ENCODE measurements around the gene CA9.
A peak's percentile ranks its signal among the peaks of the same experiment; 100 is the strongest.

The CA9 gene

GRCh38 chr9:35691757-35692301 is 18.1 kb downstream of the CA9 start:
- no peak for DNase-seq
- no peak for ATAC-seq

DNA sequence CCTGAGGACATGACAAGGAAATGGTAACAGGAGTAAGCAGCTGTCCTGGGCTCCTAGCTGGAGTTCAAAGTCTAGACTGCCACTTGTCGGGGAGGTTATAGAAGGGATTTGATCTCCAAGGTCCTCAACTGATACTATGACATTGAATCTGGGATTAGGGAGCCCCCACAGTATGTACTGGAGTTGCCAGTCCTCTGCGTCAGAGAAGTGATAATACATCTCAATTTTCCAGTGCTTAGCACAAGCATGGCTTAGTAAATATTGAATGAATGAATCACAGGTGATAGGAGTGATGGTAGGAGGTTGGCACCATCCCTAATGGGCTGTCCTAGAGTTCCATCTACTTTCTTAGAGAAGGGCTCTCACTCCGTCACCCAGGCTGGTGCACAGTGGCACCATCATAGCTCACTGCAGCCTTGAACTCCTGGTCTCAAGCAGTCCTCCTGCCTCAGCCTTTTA is 22.2 kb downstream of the CA9 start:
- DNase-seq (no peak), ATAC-seq (no peak)

DNA sequence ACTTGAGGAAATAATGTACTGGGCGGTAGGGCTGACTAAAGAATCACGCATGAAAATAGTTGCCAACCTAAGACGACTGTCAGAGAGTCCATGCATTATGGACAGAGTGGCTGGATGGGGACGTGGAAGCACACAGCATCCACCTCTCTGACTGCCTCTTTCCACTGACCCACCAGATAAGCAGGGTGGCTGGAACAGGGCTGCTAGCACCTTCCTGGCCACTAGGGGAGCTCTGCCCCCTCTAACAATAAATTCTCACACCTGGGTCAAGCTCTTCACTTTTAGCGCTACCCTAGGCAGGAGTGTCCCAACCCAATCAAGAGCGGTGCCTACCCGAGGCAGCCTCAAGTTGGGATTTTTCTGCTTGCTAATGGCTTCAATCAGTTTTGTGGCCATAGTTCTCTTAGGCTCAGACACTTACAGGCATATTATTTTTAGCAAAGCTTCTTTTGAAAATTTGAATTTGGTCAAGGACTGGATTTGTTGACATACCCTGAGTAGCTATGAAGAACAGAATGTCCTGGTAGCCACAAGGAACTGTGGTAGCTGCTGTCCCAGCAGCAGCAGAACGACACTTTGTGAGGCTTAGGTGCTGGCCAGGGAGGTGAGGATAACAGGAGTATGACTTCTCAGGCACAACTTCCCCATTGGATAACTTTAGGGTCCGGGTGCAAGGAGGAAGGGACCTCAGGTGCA is 22.9 kb downstream of the CA9 start:
- DNase-seq = peak; percentile 70

GRCh38 chr9:35697486-35697885 is 23.8 kb downstream of the CA9 start:
- DNase-seq (no peak), ATAC-seq (no peak)

More for the DNA sequence above, 22.9 kb downstream of the CA9 start:
- peak; percentile 86 for ATAC-seq

GRCh38 chr9:35698231-35698630 is 24.5 kb downstream of the CA9 start:
- ATAC-seq (no peak), DNase-seq (no peak)

DNA sequence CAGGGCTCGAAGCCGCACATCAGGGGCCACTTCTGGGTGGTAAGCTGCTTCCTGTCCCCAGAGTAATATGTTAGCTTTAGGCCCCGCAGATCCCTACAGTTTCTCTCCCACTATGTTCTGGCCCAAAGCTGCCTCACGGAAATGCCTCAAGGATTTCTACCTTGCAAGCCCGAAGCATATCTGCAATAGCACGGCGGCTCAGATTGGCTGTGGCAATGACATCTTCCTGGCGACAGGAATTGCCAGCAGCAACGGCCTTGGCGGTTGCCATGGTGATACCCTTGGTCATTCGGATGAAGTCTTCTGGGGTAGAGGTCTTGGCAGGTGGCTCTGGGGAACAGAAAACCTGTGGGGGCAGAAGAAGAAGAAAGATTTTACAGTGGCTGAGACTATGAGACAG is 26.3 kb downstream of the CA9 start:
- no peak for ATAC-seq
- no peak for DNase-seq

- no peak for DNase-seq
- no peak for ATAC-seq
Measured at GRCh38 chr9:35700942-35701341, 27.2 kb downstream of the CA9 start.

DNA sequence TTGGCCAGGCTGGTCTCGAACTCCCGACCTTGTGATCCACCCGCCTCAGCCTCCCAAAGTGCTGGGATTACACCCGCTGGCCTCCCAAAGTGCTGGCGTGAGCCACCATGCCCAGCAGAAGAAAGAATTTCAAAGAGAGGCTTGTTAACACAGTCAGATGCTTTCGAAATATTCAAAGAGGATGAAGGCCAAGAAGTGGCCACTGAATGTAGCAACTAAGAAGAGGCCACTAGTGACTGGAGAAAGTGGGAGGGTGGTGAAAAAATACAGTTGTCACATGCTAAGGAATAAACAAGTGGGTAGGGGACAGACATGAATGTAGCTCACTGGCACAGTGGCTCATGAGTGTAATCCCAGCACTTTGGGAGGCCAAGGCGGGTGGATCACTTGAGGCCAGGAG is 29.0 kb downstream of the CA9 start:
- no peak for DNase-seq
- no peak for ATAC-seq

DNA sequence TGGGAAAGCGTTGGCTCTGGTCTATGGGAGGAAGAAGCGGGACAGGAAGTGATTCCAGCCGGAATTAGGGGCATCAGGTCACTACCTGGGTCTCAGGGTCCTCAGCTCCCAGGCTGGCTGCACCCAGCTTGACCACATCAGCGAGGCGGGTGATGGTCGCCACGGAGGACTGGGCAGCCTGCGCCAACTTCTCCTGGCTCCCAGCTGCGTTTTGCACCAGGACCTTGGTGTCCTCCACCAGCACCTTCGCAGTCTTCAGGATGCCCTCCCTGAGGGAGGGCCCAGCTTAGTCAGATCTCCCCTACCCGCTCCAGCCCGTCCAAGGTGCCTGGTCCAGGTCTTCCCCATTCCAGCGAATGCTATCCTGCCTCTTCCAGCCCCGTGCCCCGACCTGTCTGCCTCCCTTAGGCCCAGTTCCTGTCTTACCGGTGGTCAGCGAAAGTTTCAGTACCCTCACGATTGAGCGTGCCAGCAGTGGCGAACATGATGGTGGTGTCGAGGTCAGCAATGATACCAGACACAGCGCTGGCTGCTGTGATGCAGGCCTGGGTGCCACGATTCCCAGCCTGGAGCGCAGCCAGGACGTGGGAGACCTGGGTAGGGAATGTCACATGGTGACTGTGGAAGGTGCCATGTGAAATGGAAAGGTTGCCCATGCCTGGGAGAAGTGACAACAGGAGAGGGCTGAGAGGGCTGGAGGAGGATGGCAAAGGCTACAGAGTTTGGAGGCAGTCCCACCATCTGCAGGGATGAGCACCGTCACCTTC is 30.4 kb downstream of the CA9 start:
- ATAC-seq (no peak), DNase-seq (no peak)

- DNase-seq (no peak), ATAC-seq (no peak)
Measured at GRCh38 chr9:35705372-35705771, 31.6 kb downstream of the CA9 start.

- DNase-seq = no peak
- no peak for ATAC-seq
Measured at GRCh38 chr9:35705836-35706430, 32.2 kb downstream of the CA9 start.

GRCh38 chr9:35706951-35707350 is 33.2 kb downstream of the CA9 start:
- no peak for ATAC-seq
- no peak for DNase-seq

- DNase-seq (no peak), ATAC-seq (no peak)
Measured at GRCh38 chr9:35708146-35708545, 34.4 kb downstream of the CA9 start.

- DNase-seq (no peak), ATAC-seq (no peak)
Measured at GRCh38 chr9:35710818-35711500, 37.2 kb downstream of the CA9 start.

DNA sequence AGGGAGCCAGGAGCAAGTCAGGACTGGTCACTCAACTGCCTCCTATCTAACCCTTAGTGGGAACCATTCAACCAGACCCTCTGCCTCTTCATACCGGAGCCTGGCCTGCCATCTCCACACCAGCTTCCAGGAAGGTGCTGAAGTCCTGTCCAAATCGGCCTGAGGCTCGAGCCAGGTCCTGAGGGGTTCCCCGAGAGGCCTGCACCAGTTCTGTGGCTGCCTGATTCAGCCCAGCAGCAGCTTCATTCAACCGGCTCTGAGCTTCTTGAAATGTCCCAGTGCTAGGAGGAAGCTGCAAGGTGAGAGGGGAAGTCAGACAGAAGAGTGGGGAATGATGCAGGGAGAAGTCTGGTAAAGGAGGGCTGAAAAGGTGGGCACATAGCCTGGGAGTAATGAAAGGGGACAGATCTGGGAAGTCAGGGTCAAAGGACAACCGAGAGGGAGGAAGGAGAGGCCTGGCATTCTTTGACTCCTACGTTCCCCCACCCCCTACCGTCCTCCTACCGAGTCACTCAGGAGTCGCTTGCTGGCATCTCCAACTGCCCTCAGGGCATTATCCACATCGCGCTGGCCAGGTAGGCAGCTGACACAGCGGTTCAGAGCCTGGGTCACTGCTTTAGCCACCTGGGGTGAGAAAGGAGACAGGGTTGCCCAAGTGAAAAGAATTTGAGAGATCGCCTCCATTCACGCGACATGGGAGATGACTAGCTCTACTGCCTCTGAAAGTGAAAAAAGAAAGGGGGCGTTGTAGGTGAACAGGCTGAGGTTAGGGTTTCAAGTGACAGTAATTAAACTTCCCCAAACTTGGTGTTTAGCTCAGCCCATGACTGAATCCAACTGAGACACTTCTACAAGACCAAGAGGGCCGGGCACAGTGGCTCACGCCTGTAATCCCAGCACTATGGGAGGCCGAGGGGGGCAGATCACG is 38.0 kb downstream of the CA9 start:
- no peak for ATAC-seq
- no peak for DNase-seq

DNA sequence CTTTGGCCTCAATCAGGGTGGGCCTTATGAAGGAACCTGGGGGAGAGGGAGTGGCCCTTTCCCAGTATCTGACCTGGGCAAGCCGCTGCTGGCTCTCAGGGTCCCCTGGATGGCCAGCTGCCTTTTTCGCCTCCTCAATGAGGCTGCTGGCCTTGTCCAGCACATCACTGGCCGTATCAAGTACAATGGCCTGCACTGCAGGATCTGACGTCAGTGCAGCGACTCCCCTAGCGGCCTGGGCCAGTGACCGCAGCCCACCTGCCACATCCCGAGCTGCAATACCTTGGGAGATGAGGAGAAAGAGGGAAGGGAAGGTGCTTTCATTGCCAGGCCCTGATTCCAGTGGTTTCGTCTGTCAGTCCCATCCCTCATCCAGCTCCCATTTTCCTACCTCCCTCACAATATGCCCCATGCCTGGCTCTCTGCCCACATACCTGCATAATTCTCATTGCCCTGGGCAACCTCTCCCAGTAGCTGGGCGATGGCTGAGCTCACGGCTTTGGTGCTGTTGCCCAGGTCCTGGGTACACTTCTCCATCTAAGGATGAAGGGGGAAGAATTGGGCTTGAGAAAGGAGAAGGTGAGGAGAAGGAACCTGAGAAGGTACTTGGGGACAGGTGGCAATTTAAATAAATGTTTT is 39.2 kb downstream of the CA9 start:
- ATAC-seq (no peak), DNase-seq (no peak)

DNA sequence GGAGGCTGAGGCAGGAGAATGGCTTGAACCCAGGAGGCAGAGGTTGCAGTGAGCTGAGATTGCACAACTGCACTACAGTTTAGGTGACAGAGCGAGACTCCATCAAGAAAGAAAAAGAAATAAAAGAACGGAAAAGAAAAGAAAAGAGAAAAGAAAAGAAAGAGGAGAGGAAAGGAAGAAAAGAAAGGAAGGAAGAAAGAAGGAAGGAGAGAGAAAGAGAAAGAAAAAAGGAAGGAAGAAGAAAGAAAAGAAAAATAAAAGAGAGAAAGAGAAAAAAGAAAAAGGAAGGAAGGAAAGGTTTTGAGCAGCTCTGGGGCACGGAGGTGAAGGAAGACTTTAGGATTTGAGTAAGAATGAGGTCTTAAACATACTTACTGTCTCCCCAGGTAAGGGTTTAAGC is 39.9 kb downstream of the CA9 start:
- no peak for ATAC-seq
- no peak for DNase-seq

DNA sequence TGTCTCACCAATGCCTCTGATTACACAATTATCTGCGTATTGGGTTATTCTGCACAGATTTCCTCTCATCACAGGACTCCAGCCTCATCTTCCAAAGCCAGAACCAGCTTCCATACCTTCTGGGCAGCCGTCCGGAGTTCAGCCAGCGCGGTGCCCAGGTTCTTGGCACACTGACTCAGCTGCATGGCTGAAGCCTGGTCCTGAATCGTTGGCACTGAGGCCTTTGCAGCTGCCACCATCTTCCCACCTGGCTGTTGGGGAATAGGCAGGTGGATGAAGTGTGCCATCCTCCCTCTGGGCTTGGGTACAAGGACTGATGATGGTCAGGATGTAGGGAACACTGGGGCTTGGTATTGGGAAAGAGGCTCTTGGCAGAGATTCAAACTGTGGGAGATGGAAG is 40.4 kb downstream of the CA9 start:
- no peak for ATAC-seq

GRCh38 chr9:35714579-35715252 is 41.0 kb downstream of the CA9 start:
- ATAC-seq (no peak), DNase-seq (no peak)

More for the DNA sequence above, 40.4 kb downstream of the CA9 start:
- DNase-seq = no peak

GRCh38 chr9:35716230-35716629 is 42.5 kb downstream of the CA9 start:
- ATAC-seq = no peak
- DNase-seq = no peak
